SU-DHL-6 (cell line): Measurements from ENCODE around the gene GMDS.

Experiments
- H2AFZ ChIP-seq: fragments of 200-600 bp; sonication (generic); 2 replicates; pipeline ENCODE4 v1.6.1; 2014; ENCODE audit warnings: low read depth, mild to moderate bottlenecking, moderate library complexity, mixed read lengths, antibody characterized with exemption, low read length; ENCODE audit not compliant: severe bottlenecking
- H3F3A ChIP-seq: fragments of 200-600 bp; shearing (Covaris generic); 2 replicates; pipeline ENCODE4 v1.6.0; 2016; ENCODE audit warnings: antibody characterized with exemption, mild to moderate bottlenecking; ENCODE audit not compliant: insufficient read depth
- H3K27ac ChIP-seq: fragments of 200-600 bp; sonication (generic); 2 replicates; pipeline ENCODE4 v1.5.1; 2016; ENCODE audit warnings: low read depth, mild to moderate bottlenecking, low read length, moderate library complexity, mixed read lengths
- H3K27me3 ChIP-seq: fragments of 200-600 bp; sonication (generic), shearing (Covaris generic); 2 replicates; pipeline ENCODE4 v1.6.0; 2014; ENCODE audit warnings: mild to moderate bottlenecking, low read length
- H3K36me3 ChIP-seq: fragments of 200-600 bp; sonication (generic); 2 replicates; pipeline ENCODE4 v1.6.1; 2014; ENCODE audit warnings: mild to moderate bottlenecking, low read length, mixed read lengths
- H3K4me2 ChIP-seq: fragments of 300-600, 200-600 bp; shearing (Covaris generic), sonication (generic); 2 replicates; pipeline ENCODE4 v1.6.0; 2014; ENCODE audit warnings: low read length, low read depth, mild to moderate bottlenecking; ENCODE audit not compliant: poor library complexity, severe bottlenecking
- H3K4me3 ChIP-seq: fragments of 200-600 bp; sonication (generic); 2 replicates; pipeline ENCODE4 v1.5.1; 2014; ENCODE audit warnings: antibody characterized with exemption, low read length, mild to moderate bottlenecking, mixed read lengths; ENCODE audit not compliant: insufficient read depth, poor library complexity, severe bottlenecking
- H3K79me2 ChIP-seq: fragments of 200-600 bp; sonication (generic); 2 replicates; pipeline ENCODE4 v1.6.1; 2014; ENCODE audit warnings: mild to moderate bottlenecking, low read length, moderate library complexity; ENCODE audit not compliant: insufficient read depth
- H3K9ac ChIP-seq: fragments of 200-600 bp; sonication (generic); 2 replicates; pipeline ENCODE4 v1.7.0; 2014; ENCODE audit warnings: mild to moderate bottlenecking, low read length
- H3K9me2 ChIP-seq: fragments of 200-600 bp; sonication (generic); replicated peaks from 2 replicates; pipeline ENCODE4 v1.6.1; 2014; ENCODE audit warnings: low read length; ENCODE audit not compliant: insufficient read depth
- H3K9me3 ChIP-seq: fragments of 200-600 bp; sonication (generic); 2 replicates; pipeline ENCODE4 v1.6.1; 2014; ENCODE audit warnings: low read length, mixed read lengths; ENCODE audit not compliant: insufficient read depth
- H4K20me1 ChIP-seq: fragments of 200-600 bp; sonication (generic); 2 replicates; pipeline ENCODE4 v1.6.1; 2014; ENCODE audit warnings: low read depth, mild to moderate bottlenecking, antibody characterized with exemption, low read length, moderate library complexity, mixed read lengths
- EZH2phosphoT487 ChIP-seq: fragments of 200-600 bp; sonication (generic), shearing (Covaris generic); conservative IDR thresholded peaks from 2 replicates; pipeline ENCODE4 v1.6.1; 2018; ENCODE audit warnings: mild to moderate bottlenecking, antibody characterized with exemption, low read length, moderate library complexity, mixed read lengths
- TF ChIP-seq, protein P1 (sequence below): fragments of 200-600 bp; sonication (generic); IDR thresholded peaks from one replicate; pipeline ENCODE4 v1.5.1; 2017; ENCODE audit warnings: antibody characterized with exemption, mild to moderate bottlenecking, low read length, moderate library complexity; ENCODE audit not compliant: insufficient read depth, poor library complexity, severe bottlenecking

GMDS gene

DNA sequence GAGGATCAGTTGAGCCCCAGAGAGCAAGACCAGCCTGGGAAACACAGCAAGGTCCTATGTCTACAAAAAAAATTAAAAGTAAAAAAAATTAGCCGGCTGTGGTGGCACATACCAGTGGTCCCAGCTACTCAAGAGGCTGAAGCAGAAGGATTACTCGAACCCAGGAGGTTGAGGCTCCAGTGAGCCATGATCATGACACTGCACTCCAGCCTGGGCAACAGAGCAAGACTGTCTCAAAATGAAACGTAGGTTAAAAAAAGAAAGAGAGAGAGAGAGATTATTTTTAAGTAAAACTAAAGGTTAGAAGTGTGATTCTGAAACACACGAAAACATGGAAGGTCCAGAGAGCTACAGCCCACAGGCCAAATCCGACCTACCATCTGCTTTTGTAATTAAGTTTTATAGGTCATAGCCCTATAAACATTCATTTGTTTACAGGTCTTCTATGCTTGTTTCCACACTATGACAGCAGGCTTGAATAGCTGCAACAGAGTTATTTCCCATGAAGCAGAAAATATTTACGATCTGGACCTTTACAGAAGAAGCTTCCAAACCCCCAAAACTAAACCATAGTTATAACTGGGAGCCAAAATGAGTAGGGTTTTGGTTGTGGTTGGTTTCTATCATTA lies 279.7 kb downstream of the GMDS start:
- no peak for TF ChIP-seq EZH2phosphoT487
- TF ChIP-seq, protein P1, sequence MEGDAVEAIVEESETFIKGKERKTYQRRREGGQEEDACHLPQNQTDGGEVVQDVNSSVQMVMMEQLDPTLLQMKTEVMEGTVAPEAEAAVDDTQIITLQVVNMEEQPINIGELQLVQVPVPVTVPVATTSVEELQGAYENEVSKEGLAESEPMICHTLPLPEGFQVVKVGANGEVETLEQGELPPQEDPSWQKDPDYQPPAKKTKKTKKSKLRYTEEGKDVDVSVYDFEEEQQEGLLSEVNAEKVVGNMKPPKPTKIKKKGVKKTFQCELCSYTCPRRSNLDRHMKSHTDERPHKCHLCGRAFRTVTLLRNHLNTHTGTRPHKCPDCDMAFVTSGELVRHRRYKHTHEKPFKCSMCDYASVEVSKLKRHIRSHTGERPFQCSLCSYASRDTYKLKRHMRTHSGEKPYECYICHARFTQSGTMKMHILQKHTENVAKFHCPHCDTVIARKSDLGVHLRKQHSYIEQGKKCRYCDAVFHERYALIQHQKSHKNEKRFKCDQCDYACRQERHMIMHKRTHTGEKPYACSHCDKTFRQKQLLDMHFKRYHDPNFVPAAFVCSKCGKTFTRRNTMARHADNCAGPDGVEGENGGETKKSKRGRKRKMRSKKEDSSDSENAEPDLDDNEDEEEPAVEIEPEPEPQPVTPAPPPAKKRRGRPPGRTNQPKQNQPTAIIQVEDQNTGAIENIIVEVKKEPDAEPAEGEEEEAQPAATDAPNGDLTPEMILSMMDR: no peak

DNA sequence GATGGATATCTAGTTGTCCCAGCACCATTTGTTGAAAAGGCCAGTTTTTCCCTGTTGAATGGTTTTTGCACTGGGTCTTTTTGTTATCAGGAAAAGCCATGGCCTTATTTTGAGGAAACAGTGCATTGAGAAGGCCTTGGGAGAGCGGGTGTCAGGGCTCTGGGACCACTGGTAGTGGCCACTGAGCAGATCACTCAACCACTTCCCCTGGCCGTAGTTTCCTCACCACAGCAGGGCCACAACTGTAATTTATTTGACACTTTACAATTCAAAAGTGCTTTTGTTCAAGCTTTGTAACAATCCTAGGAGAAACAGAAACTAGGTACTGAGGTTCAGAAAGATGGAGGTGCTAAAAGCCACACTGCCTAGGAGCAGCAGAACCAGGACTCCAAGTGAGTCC lies 281.8 kb downstream of the GMDS start:
- Histone ChIP-seq H3K4me2 (no peak overlapping the region), H3K9me2 (no peaks in the 10 kb centered on the region), H3K9me3 (no peaks in the 10 kb centered on the region), H3K27ac (no peak overlapping the region), H4K20me1 (no peaks in the 10 kb centered on the region), H3K27me3 (no peaks in the 10 kb centered on the region), H3K36me3 (no peaks in the 10 kb centered on the region), H3K79me2 (no peaks in the 10 kb centered on the region), H3F3A (no peaks in the 10 kb centered on the region), H2AFZ (no peak overlapping the region), H3K9ac (no peak overlapping the region), H3K4me3 (no peak overlapping the region)
- TF ChIP-seq, protein P1: no peak
- no peak for TF ChIP-seq EZH2phosphoT487

More for the DNA sequence above, 279.7 kb downstream of the GMDS start:
- H4K20me1 ChIP-seq: no peaks in the 10 kb centered on the region
- H3K9me2 ChIP-seq: no peaks in the 10 kb centered on the region
- H3K27me3 ChIP-seq: no peaks in the 10 kb centered on the region
- H3K9me3 ChIP-seq: no peaks in the 10 kb centered on the region
- H3F3A ChIP-seq: no peaks in the 10 kb centered on the region
- no peaks in the 10 kb centered on the region for H3K79me2 ChIP-seq
- no peak overlapping the region for H3K27ac ChIP-seq
- H3K4me2 ChIP-seq: no peak overlapping the region
- H2AFZ ChIP-seq: no peak overlapping the region
- no peak overlapping the region for H3K9ac ChIP-seq
- H3K36me3 ChIP-seq: no peaks in the 10 kb centered on the region
- H3K4me3 ChIP-seq: no peak overlapping the region

DNA sequence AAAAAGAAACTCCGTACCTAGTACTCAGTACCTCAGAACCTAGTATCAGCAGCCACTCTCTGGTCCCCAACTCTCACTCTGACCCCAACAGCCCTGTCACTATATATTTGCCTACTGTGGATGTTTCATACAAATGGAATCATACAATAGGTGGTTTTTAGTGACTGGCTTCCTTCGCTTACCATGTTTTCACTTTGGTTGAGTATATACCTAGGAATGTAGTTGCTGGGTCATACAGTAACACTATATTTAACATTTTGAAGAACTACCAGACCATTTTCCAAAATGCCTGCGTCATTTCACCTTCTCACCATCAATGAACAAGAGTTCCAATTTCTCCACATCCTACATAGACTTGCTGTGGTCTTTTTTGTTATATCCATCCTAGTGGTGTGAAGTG lies 283.2 kb downstream of the GMDS start:
- Histone ChIP-seq H3K4me3 (no peak overlapping the region), H3K27ac (no peak overlapping the region), H3K36me3 (no peaks in the 10 kb centered on the region), H3K79me2 (no peaks in the 10 kb centered on the region), H3K9ac (no peak overlapping the region), H3F3A (no peaks in the 10 kb centered on the region), H3K9me3 (no peaks in the 10 kb centered on the region), H3K4me2 (no peak overlapping the region), H3K27me3 (no peaks in the 10 kb centered on the region), H2AFZ (no peak overlapping the region), H3K9me2 (no peaks in the 10 kb centered on the region), H4K20me1 (no peaks in the 10 kb centered on the region)
- TF ChIP-seq, protein P1: no peak
- no peak for TF ChIP-seq EZH2phosphoT487
